ENCODE data around the gene P4HB. TPM values are rescaled to one million over a fixed set of nuclear protein-coding genes. Genes with fewer than 3 reads are reported as not detected.
A peak's percentile ranks its signal among the peaks of the same experiment; 100 is the strongest.

P4HB gene
- total RNA-seq, 1 experiment from 2014 or later = 777 TPM

- Mint-ChIP-seq H3K36me3 (ENCODE audit: insufficient read depth, unreplicated experiment) (peaks cover 86% of the 10 kb centered on the region), H3K27me3 (ENCODE audit: unreplicated experiment) (no peaks in the 10 kb centered on the region), H3K9me3 (ENCODE audit: low read depth, unreplicated experiment) (no peaks in the 10 kb centered on the region), H3K4me1 (ENCODE audit: low read depth, unreplicated experiment) (no peaks in the 10 kb centered on the region), H3K4me3 (ENCODE audit: low read depth, unreplicated experiment) (peak overlapping the region; percentile 92), H3K27ac (ENCODE audit: unreplicated experiment) (peak overlapping the region; percentile 47)
- no TSS peak for BruUV-seq (replicated peaks)
- intact Hi-C loops (cut with micrococcal nuclease; ENCODE audit: unreplicated experiment) = no loop called here
- CTCF ChIA-PET = no interaction called here
- no peak for DNase-seq
- TF ChIP-seq, protein P1, sequence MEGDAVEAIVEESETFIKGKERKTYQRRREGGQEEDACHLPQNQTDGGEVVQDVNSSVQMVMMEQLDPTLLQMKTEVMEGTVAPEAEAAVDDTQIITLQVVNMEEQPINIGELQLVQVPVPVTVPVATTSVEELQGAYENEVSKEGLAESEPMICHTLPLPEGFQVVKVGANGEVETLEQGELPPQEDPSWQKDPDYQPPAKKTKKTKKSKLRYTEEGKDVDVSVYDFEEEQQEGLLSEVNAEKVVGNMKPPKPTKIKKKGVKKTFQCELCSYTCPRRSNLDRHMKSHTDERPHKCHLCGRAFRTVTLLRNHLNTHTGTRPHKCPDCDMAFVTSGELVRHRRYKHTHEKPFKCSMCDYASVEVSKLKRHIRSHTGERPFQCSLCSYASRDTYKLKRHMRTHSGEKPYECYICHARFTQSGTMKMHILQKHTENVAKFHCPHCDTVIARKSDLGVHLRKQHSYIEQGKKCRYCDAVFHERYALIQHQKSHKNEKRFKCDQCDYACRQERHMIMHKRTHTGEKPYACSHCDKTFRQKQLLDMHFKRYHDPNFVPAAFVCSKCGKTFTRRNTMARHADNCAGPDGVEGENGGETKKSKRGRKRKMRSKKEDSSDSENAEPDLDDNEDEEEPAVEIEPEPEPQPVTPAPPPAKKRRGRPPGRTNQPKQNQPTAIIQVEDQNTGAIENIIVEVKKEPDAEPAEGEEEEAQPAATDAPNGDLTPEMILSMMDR (IDR thresholded peaks at IDR 0.05; ENCODE audit: unreplicated experiment) = no peak
Observed at GRCh38 chr17:81889602-81890001, 29.3 kb upstream of the P4HB start.

DNA sequence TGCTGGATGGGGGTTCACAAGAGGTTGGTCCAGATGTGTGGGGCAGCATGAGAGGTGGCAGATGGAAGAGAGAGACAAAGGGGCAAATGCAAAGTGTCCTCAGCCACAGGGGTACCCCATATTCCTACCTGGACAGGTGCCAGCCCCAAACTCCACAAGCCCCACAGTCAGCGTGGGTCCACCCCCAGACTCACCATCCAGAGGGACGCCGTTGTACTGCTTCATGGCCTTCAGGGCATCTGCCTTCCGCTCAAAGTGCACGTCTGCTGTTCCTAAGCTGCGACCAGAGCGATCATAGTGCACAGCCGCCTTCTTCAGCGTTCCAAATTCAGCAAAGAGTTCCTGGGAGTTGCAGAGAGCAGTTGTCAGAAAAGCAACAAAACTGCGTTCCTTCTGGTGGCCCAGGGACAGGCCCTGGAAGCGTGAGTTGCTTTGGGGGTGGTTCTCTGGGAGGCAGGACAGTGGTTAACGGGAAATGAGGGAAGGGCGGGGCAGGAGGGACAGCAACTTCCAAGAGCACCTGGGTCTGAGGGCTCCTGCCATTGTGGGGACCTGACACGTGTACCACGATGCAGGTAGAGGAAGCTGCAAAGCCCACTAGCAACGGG lies 28.8 kb upstream of the P4HB start:
- H3K9me3 Mint-ChIP-seq (ENCODE audit: low read depth, unreplicated experiment) = no peaks in the 10 kb centered on the region
- CTCF ChIA-PET = no interaction called here
- peak overlapping the region; percentile 47 for H3K27ac Mint-ChIP-seq (ENCODE audit: unreplicated experiment)
- H3K27me3 Mint-ChIP-seq (ENCODE audit: unreplicated experiment) = no peaks in the 10 kb centered on the region
- H3K36me3 Mint-ChIP-seq (ENCODE audit: insufficient read depth, unreplicated experiment) = peaks cover 88% of the 10 kb centered on the region
- intact Hi-C loops (cut with micrococcal nuclease; ENCODE audit: unreplicated experiment) = no loop called here
- BruUV-seq (replicated peaks) = no TSS peak
- TF ChIP-seq, protein P1 (IDR thresholded peaks at IDR 0.05; ENCODE audit: unreplicated experiment) = no peak
- H3K4me3 Mint-ChIP-seq (ENCODE audit: low read depth, unreplicated experiment) = peak overlapping the region; percentile 92
- no peak for DNase-seq
- H3K4me1 Mint-ChIP-seq (ENCODE audit: low read depth, unreplicated experiment) = no peaks in the 10 kb centered on the region

DNA sequence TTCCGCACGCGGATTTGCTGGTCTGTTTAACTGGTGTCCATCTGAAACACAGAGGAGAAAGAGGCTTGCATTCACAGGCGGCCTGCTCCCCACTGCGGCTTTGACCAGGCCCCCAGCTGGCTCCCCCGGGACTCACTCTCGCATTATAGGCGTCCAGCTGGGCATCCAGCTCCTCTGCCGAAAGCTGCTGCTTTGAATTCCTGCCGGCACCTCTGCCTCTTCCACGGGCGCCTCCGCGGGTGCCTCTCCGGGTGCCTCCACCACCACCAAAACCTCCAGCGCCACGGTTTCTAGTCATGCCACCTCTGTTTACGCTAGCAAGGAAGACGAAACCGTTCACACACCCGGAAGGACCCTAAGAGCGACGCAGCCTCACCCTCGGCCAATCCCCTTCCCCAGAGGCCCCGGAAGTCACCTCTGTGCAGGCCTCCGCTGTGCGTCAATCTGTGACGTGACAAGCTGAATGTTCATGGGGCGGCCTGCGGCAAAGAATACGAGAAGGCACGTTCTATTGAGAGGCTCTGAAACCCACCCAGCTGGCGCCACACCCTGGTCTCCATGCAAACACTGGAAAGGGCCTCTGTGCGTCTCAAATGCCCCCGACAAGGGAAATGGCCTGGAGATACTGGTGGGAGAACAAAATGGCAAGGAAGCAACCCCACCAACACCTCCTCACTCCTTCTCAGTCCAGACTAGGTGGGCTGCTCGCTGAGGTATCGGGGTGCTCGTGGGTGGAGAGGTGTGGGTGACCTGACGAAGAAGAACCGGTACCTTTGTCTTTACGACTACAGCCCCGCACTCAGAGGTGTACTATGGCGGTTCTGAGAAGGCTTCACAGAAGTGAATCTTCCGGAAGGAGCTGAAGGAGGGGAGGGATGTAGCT lies 28.0 kb upstream of the P4HB start:
- Mint-ChIP-seq H3K36me3 (ENCODE audit: insufficient read depth, unreplicated experiment) (peaks cover 84% of the 10 kb centered on the region), H3K27ac (ENCODE audit: unreplicated experiment) (peak overlapping the region; percentile 47), H3K9me3 (ENCODE audit: low read depth, unreplicated experiment) (no peaks in the 10 kb centered on the region), H3K27me3 (ENCODE audit: unreplicated experiment) (no peaks in the 10 kb centered on the region), H3K4me3 (ENCODE audit: low read depth, unreplicated experiment) (peak overlapping the region; percentile 92), H3K4me1 (ENCODE audit: low read depth, unreplicated experiment) (no peaks in the 10 kb centered on the region)
- CTCF ChIA-PET = interaction anchor here (0.6 kb wide), 1 partner anchor 359 kb away, joined by 3 read pairs; no protein-coding TSS in a partner anchor
- intact Hi-C loops (cut with micrococcal nuclease; ENCODE audit: unreplicated experiment) = no loop called here
- no peak for DNase-seq
- TF ChIP-seq, protein P1 (IDR thresholded peaks at IDR 0.05; ENCODE audit: unreplicated experiment) = no peak
- no TSS peak for BruUV-seq (replicated peaks)

DNA sequence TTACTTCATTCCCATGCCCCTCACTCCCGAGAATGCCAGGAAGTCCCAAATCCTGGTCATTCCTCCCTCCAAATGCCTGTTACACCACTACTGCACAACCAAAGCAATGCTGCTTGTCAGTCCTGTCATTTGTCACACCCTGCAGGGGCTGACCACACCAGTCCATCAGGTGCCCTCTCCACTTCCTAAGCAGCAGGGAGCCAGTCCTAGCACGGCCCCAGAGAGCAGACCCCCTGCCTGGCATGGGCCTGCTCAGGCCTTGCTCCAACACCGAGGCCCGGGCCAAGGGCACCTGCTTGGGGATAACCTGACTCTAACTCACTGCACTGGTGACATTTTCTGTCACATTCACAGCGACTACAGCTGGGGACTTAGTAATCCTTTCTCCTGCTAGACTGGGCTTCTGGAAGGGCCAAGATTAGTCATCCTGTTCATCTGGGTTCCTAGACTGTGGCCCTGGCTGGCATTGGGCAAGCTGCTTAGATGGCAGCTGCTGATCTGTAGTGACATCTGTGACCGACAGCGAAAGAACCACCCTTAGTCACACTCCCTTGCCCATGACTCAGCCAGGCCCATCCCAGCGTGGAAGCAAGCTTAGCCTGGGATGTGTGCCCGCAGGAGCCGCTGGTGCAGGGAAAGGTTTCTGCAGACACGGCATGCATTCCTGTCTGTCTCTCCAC lies 25.7 kb upstream of the P4HB start:
- BruUV-seq (replicated peaks) = no TSS peak
- CTCF ChIA-PET = no interaction called here
- DNase-seq = no peak

More for the DNA sequence above, 25.7 kb upstream of the P4HB start:
- Mint-ChIP-seq H3K4me1 (ENCODE audit: low read depth, unreplicated experiment) (no peaks in the 10 kb centered on the region), H3K27me3 (ENCODE audit: unreplicated experiment) (no peaks in the 10 kb centered on the region), H3K9me3 (ENCODE audit: low read depth, unreplicated experiment) (no peaks in the 10 kb centered on the region), H3K36me3 (ENCODE audit: insufficient read depth, unreplicated experiment) (peaks cover 78% of the 10 kb centered on the region), H3K27ac (ENCODE audit: unreplicated experiment) (no peak overlapping the region), H3K4me3 (ENCODE audit: low read depth, unreplicated experiment) (no peak overlapping the region)
- TF ChIP-seq, protein P1 (IDR thresholded peaks at IDR 0.05; ENCODE audit: unreplicated experiment) = no peak
- intact Hi-C loops (cut with micrococcal nuclease; ENCODE audit: unreplicated experiment) = no loop called here
